ENCODE results near the gene DPEP2. TPM values are rescaled to one million over a fixed set of nuclear protein-coding genes. Genes with fewer than 3 reads are reported as not detected.
"Not testable (repeated sequence)": the region's sequence is repeated elsewhere in the genome, so short reads cannot be mapped to it uniquely, and the experiment has no call there.

DPEP2 gene
- polyA plus RNA-seq, 6 donors from 2014 or later, result 57.3 to 125 (median 75.1) TPM

GRCh38 chr16:68022728-68023537 is 23.6 kb upstream of the DPEP2 start, which contains the start of the genes DDX28 and DUS2:
TSS of gene DDX28 (minus strand) at chr16:68023232. CDS start at chr16:68023202, 30 bp downstream.
TSS of gene DUS2 (plus strand) at chr16:68023284. CDS start at chr16:68038024, 14,740 bp downstream.
- Mint-ChIP-seq H3K36me3 (peaks cover 7 to 9% of the 10 kb centered on the region in 2 donors), H3K9me3 (no peaks in the 10 kb centered on the region), H3K27ac (peak within 1 kb of the TSS; percentile 85 to 99 (median 96)), H3K4me3 (peak within 1 kb of the TSS; percentile 88 to 100 (median 98)), H3K27me3 (no peaks in the 10 kb centered on the region), H3K4me1 (peaks cover 16 to 42% (median 23%) of the 10 kb centered on the region in 3 donors)
- DNase-seq, result peak; percentile 92
- peak; percentile 94 to 97 for ATAC-seq (ENCODE audit: low read depth in 2 of 2)

- Mint-ChIP-seq H3K4me3 (peak overlapping the region; percentile 88 to 100 (median 98)), H3K4me1 (peaks cover 11 to 36% (median 23%) of the 10 kb centered on the region in 3 donors), H3K27ac (peak overlapping the region in 5 of 6 donors; percentile 7 to 99 (median 94)), H3K36me3 (peaks cover under 1 to 3% of the 10 kb centered on the region in 2 donors), H3K27me3 (no peaks in the 10 kb centered on the region), H3K9me3 (no peaks in the 10 kb centered on the region)
- DNase-seq, result no peak
- no peak for ATAC-seq (ENCODE audit: low read depth in 2 of 2)
These were observed 23.0 kb upstream of the DPEP2 start for GRCh38 chr16:68022278-68022727.

GRCh38 chr16:68021490-68021889 is 22.2 kb upstream of the DPEP2 start:
- DNase-seq (no peak), ATAC-seq (ENCODE audit: low read depth in 2 of 2) (no peak)
- peaks cover 11 to 35% (median 23%) of the 10 kb centered on the region in 3 donors for H3K4me1 Mint-ChIP-seq
- peaks cover 0 to 3% of the 10 kb centered on the region in 2 donors for H3K36me3 Mint-ChIP-seq
- peak overlapping the region; percentile 74 to 100 (median 98) for H3K4me3 Mint-ChIP-seq
- H3K27ac Mint-ChIP-seq, result peak overlapping the region in 1 of 6 donors; percentile 91
- H3K9me3 Mint-ChIP-seq, result no peaks in the 10 kb centered on the region
- no peaks in the 10 kb centered on the region for H3K27me3 Mint-ChIP-seq

- Mint-ChIP-seq H3K9me3 (no peaks in the 10 kb centered on the region), H3K4me3 (peak overlapping the region in 1 of 8 donors; percentile 76), H3K27me3 (no peaks in the 10 kb centered on the region), H3K4me1 (peaks cover 11 to 28% (median 27%) of the 10 kb centered on the region in 3 donors), H3K36me3 (peaks cover 0 to 3% of the 10 kb centered on the region in 2 donors), H3K27ac (peak overlapping the region in 1 of 6 donors; percentile 88)
- no peak for DNase-seq
- ATAC-seq (ENCODE audit: low read depth in 2 of 2), result no peak
These were observed 19.9 kb upstream of the DPEP2 start for GRCh38 chr16:68019167-68019680.

GRCh38 chr16:68015681-68016080 is 16.4 kb upstream of the DPEP2 start, which contains the start of gene DPEP2NB:
TSS of gene DPEP2NB (minus strand) at chr16:68015911. CDS start at chr16:68015770, 141 bp downstream.
- ATAC-seq (ENCODE audit: low read depth in 2 of 2) (no peak), DNase-seq (no peak)
- no peaks in the 10 kb centered on the region for H3K36me3 Mint-ChIP-seq
- H3K27ac Mint-ChIP-seq, result peak within 1 kb of the TSS in 2 of 6 donors; percentile 39 to 60
- H3K27me3 Mint-ChIP-seq, result no peaks in the 10 kb centered on the region
- no peak within 1 kb of the TSS for H3K4me3 Mint-ChIP-seq
- no peaks in the 10 kb centered on the region for H3K9me3 Mint-ChIP-seq
- peaks cover 9 to 17% (median 12%) of the 10 kb centered on the region in 3 donors for H3K4me1 Mint-ChIP-seq

- Mint-ChIP-seq H3K27ac (peak overlapping the region in 1 of 6 donors; percentile 71), H3K9me3 (no peaks in the 10 kb centered on the region), H3K4me1 (peaks cover 13 to 17% (median 14%) of the 10 kb centered on the region in 3 donors), H3K27me3 (no peaks in the 10 kb centered on the region), H3K4me3 (peak overlapping the region in 2 of 8 donors; percentile 12 to 25), H3K36me3 (no peaks in the 10 kb centered on the region)
- DNase-seq, result no peak
- peak in 1 of 2 donors; percentile 36 for ATAC-seq (ENCODE audit: low read depth in 2 of 2)
These were observed 14.2 kb upstream of the DPEP2 start for GRCh38 chr16:68013440-68013839.

- not testable (repeated sequence) for DNase-seq; H3K4me3 Mint-ChIP-seq; H3K27me3 Mint-ChIP-seq; H3K9me3 Mint-ChIP-seq; ATAC-seq (ENCODE audit: low read depth in 2 of 2); H3K36me3 Mint-ChIP-seq
- H3K4me1 Mint-ChIP-seq, result peaks cover 29 to 35% (median 30%) of the 10 kb centered on the region in 3 donors
- peak overlapping the region in 3 of 6 donors; percentile 46 to 94 (median 79) for H3K27ac Mint-ChIP-seq
These were observed 10.6 kb upstream of the DPEP2 start for GRCh38 chr16:68009872-68010271.

GRCh38 chr16:68009157-68009735 is 10.0 kb upstream of the DPEP2 start:
- Mint-ChIP-seq H3K27ac (peak overlapping the region in 4 of 6 donors; percentile 44 to 94 (median 72)), H3K4me3 (no peak overlapping the region), H3K36me3 (no peaks in the 10 kb centered on the region), H3K4me1 (peaks cover 30 to 39% (median 32%) of the 10 kb centered on the region in 3 donors), H3K9me3 (no peaks in the 10 kb centered on the region), H3K27me3 (no peaks in the 10 kb centered on the region)
- no peak for DNase-seq
- no peak for ATAC-seq (ENCODE audit: low read depth in 2 of 2)

- H3K4me1 Mint-ChIP-seq, result peaks cover 32 to 47% (median 37%) of the 10 kb centered on the region in 3 donors
These were observed 6.6 kb upstream of the DPEP2 start for GRCh38 chr16:68005786-68006286.

GRCh38 chr16:68005211-68005610 is 5.9 kb upstream of the DPEP2 start:
- Mint-ChIP-seq H3K36me3 (no peaks in the 10 kb centered on the region), H3K4me3 (peak overlapping the region in 5 of 8 donors; percentile 54 to 84 (median 76)), H3K9me3 (no peaks in the 10 kb centered on the region), H3K27me3 (no peaks in the 10 kb centered on the region), H3K4me1 (peaks cover 31 to 53% (median 43%) of the 10 kb centered on the region in 3 donors), H3K27ac (peak overlapping the region; percentile 90 to 98 (median 94))
- DNase-seq (no peak), ATAC-seq (ENCODE audit: low read depth in 2 of 2) (no peak)

More at GRCh38 chr16:68005786-68006286, 6.6 kb upstream of the DPEP2 start:
- H3K9me3 Mint-ChIP-seq, result no peaks in the 10 kb centered on the region
- DNase-seq (peak; percentile 68), ATAC-seq (ENCODE audit: low read depth in 2 of 2) (peak; percentile 99)
- no peaks in the 10 kb centered on the region for H3K27me3 Mint-ChIP-seq
- peak overlapping the region; percentile 21 to 84 (median 71) for H3K4me3 Mint-ChIP-seq
- peak overlapping the region; percentile 90 to 98 (median 94) for H3K27ac Mint-ChIP-seq
- H3K36me3 Mint-ChIP-seq, result no peaks in the 10 kb centered on the region

GRCh38 chr16:68003031-68003430 is 3.7 kb upstream of the DPEP2 start:
- peaks cover 36 to 69% (median 58%) of the 10 kb centered on the region in 3 donors for H3K4me1 Mint-ChIP-seq
- ATAC-seq (ENCODE audit: low read depth in 2 of 2), result no peak
- H3K27me3 Mint-ChIP-seq, result no peaks in the 10 kb centered on the region
- H3K4me3 Mint-ChIP-seq, result peak overlapping the region in 1 of 8 donors; percentile 65
- H3K27ac Mint-ChIP-seq, result peak overlapping the region in 3 of 6 donors; percentile 62 to 92 (median 72)
- no peaks in the 10 kb centered on the region for H3K36me3 Mint-ChIP-seq
- H3K9me3 Mint-ChIP-seq, result peaks cover 0 to 5% (median 0%) of the 10 kb centered on the region in 7 donors
- no peak for DNase-seq

- H3K9me3 Mint-ChIP-seq, result peaks cover 0 to 5% (median 0%) of the 10 kb centered on the region in 7 donors
- no peak for DNase-seq
- H3K36me3 Mint-ChIP-seq, result no peaks in the 10 kb centered on the region
- peak overlapping the region; percentile 86 to 98 (median 94) for H3K4me3 Mint-ChIP-seq
- peak overlapping the region; percentile 38 to 97 (median 91) for H3K27ac Mint-ChIP-seq
- H3K4me1 Mint-ChIP-seq, result peaks cover 35 to 75% (median 69%) of the 10 kb centered on the region in 3 donors
- ATAC-seq (ENCODE audit: low read depth in 2 of 2), result no peak
- no peaks in the 10 kb centered on the region for H3K27me3 Mint-ChIP-seq
These were observed 1.2 kb upstream of the DPEP2 start for GRCh38 chr16:68000450-68000849.

- H3K27ac Mint-ChIP-seq, result peak overlapping the region; percentile 90 to 98 (median 96)
- peaks cover 38 to 75% (median 69%) of the 10 kb centered on the region in 3 donors for H3K4me1 Mint-ChIP-seq
- H3K27me3 Mint-ChIP-seq, result no peaks in the 10 kb centered on the region
- H3K4me3 Mint-ChIP-seq, result peak overlapping the region; percentile 86 to 98 (median 94)
- DNase-seq (peak; percentile 43), ATAC-seq (ENCODE audit: low read depth in 2 of 2) (peak; percentile 44 to 45)
- peaks cover 0 to 5% (median 0%) of the 10 kb centered on the region in 7 donors for H3K9me3 Mint-ChIP-seq
- no peaks in the 10 kb centered on the region for H3K36me3 Mint-ChIP-seq
These were observed 701 bp upstream of the DPEP2 start for GRCh38 chr16:67999985-68000384.

Data from naive B cell (primary cell).